Measurements from ENCODE around the gene PALLD.

The PALLD gene

GRCh38 chr4:168864821-168865541, 368.1 kb downstream of the PALLD start:
- Mint-ChIP-seq H3K27ac (peak overlapping the region; percentile 42 to 93 (median 91)), H3K36me3 (ENCODE audit: low read depth) (peaks cover 50% of the 10 kb centered on the region), H3K4me1 (peaks cover 74% of the 10 kb centered on the region), H3K27me3 (ENCODE audit: low read depth) (no peaks in the 10 kb centered on the region), H3K4me3 (no peak overlapping the region), H3K9me3 (no peaks in the 10 kb centered on the region)
- TF ChIP-seq, protein P1, sequence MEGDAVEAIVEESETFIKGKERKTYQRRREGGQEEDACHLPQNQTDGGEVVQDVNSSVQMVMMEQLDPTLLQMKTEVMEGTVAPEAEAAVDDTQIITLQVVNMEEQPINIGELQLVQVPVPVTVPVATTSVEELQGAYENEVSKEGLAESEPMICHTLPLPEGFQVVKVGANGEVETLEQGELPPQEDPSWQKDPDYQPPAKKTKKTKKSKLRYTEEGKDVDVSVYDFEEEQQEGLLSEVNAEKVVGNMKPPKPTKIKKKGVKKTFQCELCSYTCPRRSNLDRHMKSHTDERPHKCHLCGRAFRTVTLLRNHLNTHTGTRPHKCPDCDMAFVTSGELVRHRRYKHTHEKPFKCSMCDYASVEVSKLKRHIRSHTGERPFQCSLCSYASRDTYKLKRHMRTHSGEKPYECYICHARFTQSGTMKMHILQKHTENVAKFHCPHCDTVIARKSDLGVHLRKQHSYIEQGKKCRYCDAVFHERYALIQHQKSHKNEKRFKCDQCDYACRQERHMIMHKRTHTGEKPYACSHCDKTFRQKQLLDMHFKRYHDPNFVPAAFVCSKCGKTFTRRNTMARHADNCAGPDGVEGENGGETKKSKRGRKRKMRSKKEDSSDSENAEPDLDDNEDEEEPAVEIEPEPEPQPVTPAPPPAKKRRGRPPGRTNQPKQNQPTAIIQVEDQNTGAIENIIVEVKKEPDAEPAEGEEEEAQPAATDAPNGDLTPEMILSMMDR (IDR thresholded peaks at IDR 0.05; ENCODE audit: unreplicated experiment in 3 of 3): peak in 1 of 3 experiments; percentile 27

- H3K27me3 Mint-ChIP-seq (ENCODE audit: low read depth): no peaks in the 10 kb centered on the region
- TF ChIP-seq, protein P1 (IDR thresholded peaks at IDR 0.05; ENCODE audit: unreplicated experiment in 3 of 3): no peak
Observed at GRCh38 chr4:168865854-168866253, 369.0 kb downstream of the PALLD start.

GRCh38 chr4:168866635-168867034, 369.8 kb downstream of the PALLD start:
- H3K4me1 Mint-ChIP-seq: peaks cover 76% of the 10 kb centered on the region
- H3K27ac Mint-ChIP-seq: peak overlapping the region in 1 of 3 experiments; percentile 83
- no peaks in the 10 kb centered on the region for H3K27me3 Mint-ChIP-seq (ENCODE audit: low read depth)
- peaks cover 43% of the 10 kb centered on the region for H3K36me3 Mint-ChIP-seq (ENCODE audit: low read depth)
- no peaks in the 10 kb centered on the region for H3K9me3 Mint-ChIP-seq
- no peak overlapping the region for H3K4me3 Mint-ChIP-seq
- TF ChIP-seq, protein P1 (IDR thresholded peaks at IDR 0.05; ENCODE audit: unreplicated experiment in 3 of 3): no peak

More at GRCh38 chr4:168865854-168866253, 369.0 kb downstream of the PALLD start:
- Mint-ChIP-seq H3K27ac (peak overlapping the region; percentile 42 to 93 (median 91)), H3K4me1 (peaks cover 74% of the 10 kb centered on the region), H3K4me3 (no peak overlapping the region), H3K36me3 (ENCODE audit: low read depth) (peaks cover 47% of the 10 kb centered on the region), H3K9me3 (no peaks in the 10 kb centered on the region)

- Mint-ChIP-seq H3K4me1 (peaks cover 81% of the 10 kb centered on the region), H3K4me3 (no peak overlapping the region), H3K27ac (peak overlapping the region; percentile 23 to 83 (median 30)), H3K9me3 (no peaks in the 10 kb centered on the region), H3K36me3 (ENCODE audit: low read depth) (peaks cover 48% of the 10 kb centered on the region), H3K27me3 (ENCODE audit: low read depth) (no peaks in the 10 kb centered on the region)
- TF ChIP-seq, protein P1 (IDR thresholded peaks at IDR 0.05; ENCODE audit: unreplicated experiment in 3 of 3): no peak
Observed at GRCh38 chr4:168867128-168867527, 370.3 kb downstream of the PALLD start.

- peaks cover 43% of the 10 kb centered on the region for H3K36me3 Mint-ChIP-seq (ENCODE audit: low read depth)
- no peak overlapping the region for H3K4me3 Mint-ChIP-seq
- peak overlapping the region; percentile 67 to 87 (median 83) for H3K27ac Mint-ChIP-seq
- H3K4me1 Mint-ChIP-seq: peaks cover 74% of the 10 kb centered on the region
- no peaks in the 10 kb centered on the region for H3K27me3 Mint-ChIP-seq (ENCODE audit: low read depth)
- TF ChIP-seq, protein P1 (IDR thresholded peaks at IDR 0.05; ENCODE audit: unreplicated experiment in 3 of 3): no peak
- no peaks in the 10 kb centered on the region for H3K9me3 Mint-ChIP-seq
Observed at GRCh38 chr4:168868044-168868781, 371.4 kb downstream of the PALLD start.

All from nephron (organoid).